K562 (cell line): ENCODE measurements around the gene DCAF8. TPM values are rescaled to one million over a fixed set of nuclear protein-coding genes. Genes with fewer than 3 reads are reported as not detected.

Experiments used
- ATAC-seq: fragments of 200-7000 bp; cut with Tn5 transposase; 3 replicates; pipeline ENCODE4 v1.9.1; 2020; ENCODE audit warnings: moderate library complexity
- BruUV-seq: library from RNA; stranded (reverse); fragments of 400-500 nt; replicated peaks from 2 replicates; lab custom pipeline; 2021; lab: Mats Ljungman, UMichigan
- CTCF ChIA-PET: fragments of 300-600 bp; formaldehyde crosslinking; extraction: SDS; loops from one replicate; lab custom pipeline; 2021; ENCODE audit warnings: low intra/inter-chr PET ratio; lab: Yijun Ruan, JAX
- POLR2A ChIA-PET: fragments of 300-600, 350-650 bp; sonication (Branson Sonifier 250); formaldehyde crosslinking; extraction: SDS; loops from one replicate; lab custom pipeline; 2021; ENCODE audit warnings: antibody characterized with exemption, inconsistent platforms; lab: Yijun Ruan, JAX
- DNase-seq, 4 experiments: peaks; one replicate each; pipeline versions ENCODE4 v3.0.0 to v3.0.0-alpha.2; 2011 to 2018; ENCODE audit warnings: low spot score in 3 of 4, mixed read lengths in 3 of 4; ENCODE audit errors: extremely low read depth in 1 of 4
- FAIRE-seq: peaks from 2 replicates; lab custom pipeline; 2011; peaks lifted over from hg19 to GRCh38; lab: Jason Lieb, UNC
- H2AFZ ChIP-seq: 2 replicates; pipeline ENCODE4 v1.6.0; 2011; ENCODE audit warnings: low read depth, low read length, control low read depth, inconsistent platforms
- H3K27ac ChIP-seq: fragments of 200-600 bp; 3 replicates; pipeline ENCODE4 v1.8.0; 2011; ENCODE audit warnings: low read depth, mild to moderate bottlenecking, control low read depth, inconsistent platforms, low read length, moderate library complexity, mixed read lengths; ENCODE audit errors: extremely low read depth
- H3K27me3 ChIP-seq, 2 experiments: fragments of 300-600 bp in 1 of 2; 2 replicates in 1 of 2; 3 replicates in 1 of 2; pipeline versions ENCODE4 v1.6.0 to v1.8.0; 2011; ENCODE audit warnings: inconsistent platforms in 2 of 2, low read length in 2 of 2, mild to moderate bottlenecking in 1 of 2, mixed read lengths in 1 of 2, moderate library complexity in 1 of 2; ENCODE audit not compliant: control insufficient read depth in 2 of 2, insufficient read depth in 2 of 2
- H3K36me3 ChIP-seq: fragments of 300-600 bp; 3 replicates; pipeline ENCODE4 v1.8.0; 2011; ENCODE audit warnings: mild to moderate bottlenecking, low read length, inconsistent platforms; ENCODE audit not compliant: control insufficient read depth, insufficient read depth
- H3K4me1 ChIP-seq, 2 experiments: fragments of 200-600 bp in 1 of 2; replicated peaks in 1 of 2; 2 replicates in 1 of 2; 3 replicates in 1 of 2; pipeline versions ENCODE4 v1.5.1 to v1.8.0; 2011; ENCODE audit warnings: inconsistent platforms in 2 of 2, low read length in 2 of 2, mild to moderate bottlenecking in 1 of 2, mixed read lengths in 1 of 2, moderate library complexity in 1 of 2; ENCODE audit not compliant: control insufficient read depth in 2 of 2, insufficient read depth in 2 of 2
- H3K4me2 ChIP-seq: 2 replicates; pipeline ENCODE4 v1.6.1; 2011; ENCODE audit warnings: low read length, control low read depth, inconsistent platforms, mixed read lengths; ENCODE audit not compliant: insufficient read depth
- H3K4me3 ChIP-seq: fragments of 200-600 bp; sonication (generic), shearing (Covaris generic); 2 replicates; pipeline ENCODE4 v1.5.1; 2016; ENCODE audit warnings: control low read depth, inconsistent platforms
- H3K79me2 ChIP-seq: fragments of 200-600 bp; 3 replicates; pipeline ENCODE4 v1.8.0; 2011; ENCODE audit warnings: low read length, inconsistent platforms; ENCODE audit not compliant: control insufficient read depth, insufficient read depth
- H3K9ac ChIP-seq, 2 experiments: 2 replicates each; pipeline versions ENCODE4 v1.6.0 to v1.6.1; 2011; ENCODE audit warnings: low read depth in 2 of 2, low read length in 2 of 2, control low read depth in 1 of 2, inconsistent platforms in 1 of 2, mild to moderate bottlenecking in 1 of 2, mixed read lengths in 1 of 2; ENCODE audit not compliant: insufficient read depth in 1 of 2
- H3K9me1 ChIP-seq: one replicate; pipeline ENCODE4 v1.6.0; 2011; ENCODE audit warnings: inconsistent platforms, mild to moderate bottlenecking, low read length, moderate library complexity; ENCODE audit not compliant: control insufficient read depth, insufficient read depth
- H3K9me3 ChIP-seq: replicated peaks from 2 replicates; pipeline ENCODE4 v1.5.1; 2011; ENCODE audit warnings: low read depth, low read length, inconsistent platforms; ENCODE audit not compliant: control insufficient read depth, insufficient read depth
- H4K20me1 ChIP-seq: replicated peaks from 2 replicates; pipeline ENCODE4 v1.6.1; 2011; ENCODE audit warnings: low read length, inconsistent platforms, mixed read lengths; ENCODE audit not compliant: control insufficient read depth, insufficient read depth
- CREB1 ChIP-seq, 2 experiments: sonication (generic) in 1 of 2; formaldehyde crosslinking in 1 of 2; IDR thresholded peaks; 2 replicates each; pipeline versions ENCODE4 v1.6.1 to v1.8.0; 2012 to 2022; ENCODE audit warnings: inconsistent platforms in 1 of 2, mild to moderate bottlenecking in 1 of 2, missing genetic modification reagents in 1 of 2, moderate library complexity in 1 of 2
- E2F8 ChIP-seq: fragments of 450-650 bp; IDR thresholded peaks from 2 replicates; pipeline ENCODE4 v1.7.1; 2018; ENCODE audit warnings: mild to moderate bottlenecking, low read depth; ENCODE audit not compliant: partially characterized antibody
- FOS ChIP-seq: IDR thresholded peaks from 3 replicates; pipeline ENCODE4 v1.6.1; 2011; ENCODE audit not compliant: insufficient read length; ENCODE audit errors: extremely low read depth
- HDAC6 ChIP-seq: IDR thresholded peaks from 2 replicates; pipeline ENCODE4 v1.6.1; 2012; ENCODE audit warnings: low read depth, mild to moderate bottlenecking, control low read depth, inconsistent platforms, low read length, moderate library complexity
- NR3C1 ChIP-seq: sonication (generic); formaldehyde crosslinking; IDR thresholded peaks from 2 replicates; pipeline ENCODE4 v1.8.1; 2022; ENCODE audit warnings: missing genetic modification reagents
- PHTF2 ChIP-seq: fragments of 250-450 bp; sonication (Bioruptor Pico); IDR thresholded peaks from 2 replicates; pipeline ENCODE4 v1.5.0; 2021; ENCODE audit warnings: mild to moderate bottlenecking
- SREBF2 ChIP-seq: sonication (generic); formaldehyde crosslinking; IDR thresholded peaks from 2 replicates; pipeline ENCODE4 v1.4.0; 2020; ENCODE audit warnings: mild to moderate bottlenecking, missing genetic modification reagents
- in situ Hi-C: fragments of 300-500 bp; cut with MboI; formaldehyde crosslinking; loops from 4 replicates; pipeline ENCODE4 v1.15.0; 2018; ENCODE audit warnings: inconsistent platforms, mixed read lengths
- intact Hi-C: fragments of 100-400 bp; cut with micrococcal nuclease; formaldehyde crosslinking; loops from 2 replicates; pipeline ENCODE4 v1.14.2; 2022
- polyA plus RNA-seq, 8 experiments: library from polyadenylated mRNA; depleted of rRNA in 4 of 8; stranded (reverse) in 5 of 8; unstranded in 3 of 8; fragments of >200 nt; fragmentation: Nextera tagmentation in 2 of 8; fragmentation: Illumina TruSeq in 1 of 8; extraction: Ambion mirVana in 2 of 8; extraction: Trizol in 1 of 8; gene quantifications; 2 replicates each; pipeline versions ENCODE4 v1.2.1 to v1.2.3, GENCODE V29; 2011 to 2014; ENCODE audit warnings: inconsistent platforms in 1 of 8, missing spikeins in 1 of 8
- total RNA-seq, 7 experiments: library from RNA; depleted of rRNA in 6 of 7; stranded (reverse); fragments of >200 nt in 6 of 7; fragmentation: Illumina TruSeq in 2 of 7; extraction: Trizol in 2 of 7; gene quantifications; 2 replicates each; pipeline versions ENCODE4 v1.2.1 to v1.2.3, GENCODE V29; 2011 to 2021; ENCODE audit warnings: low replicate concordance in 1 of 7

Gene DCAF8
- total and polyA plus RNA-seq, 9 of the 15 experiments (the other 6 are each of a cell fraction or from before 2014, with no cell fraction given) = 11.6 to 149 (median 81.3) TPM

GRCh38 chr1:160243767-160244166, 18.6 kb downstream of the DCAF8 start:
- in situ Hi-C loops = no loop called here
- ChIA-PET POLR2A (interaction anchor here (0.6 to 1.3 kb wide), 6 partner anchors 9 to 101 kb away, joined by 3 to 4 read pairs (median 3); no protein-coding TSS in a partner anchor), CTCF (no interaction called here)
- Histone ChIP-seq H3K9me3 (no peaks in the 10 kb centered on the region), H3K4me3 (no peak overlapping the region), H3K36me3 (peaks cover 57% of the 10 kb centered on the region), H3K27ac (no peak overlapping the region), H3K79me2 (peaks cover 37% of the 10 kb centered on the region), H3K4me2 (no peak overlapping the region), H3K9me1 (no peaks in the 10 kb centered on the region), H4K20me1 (peaks cover 8% of the 10 kb centered on the region; the same call in 1 of the 2 replicates), H2AFZ (no peak overlapping the region), H3K9ac (no peak overlapping the region), H3K27me3 (no peaks in the 10 kb centered on the region), H3K4me1 (peaks cover 0 to 3% of the 10 kb centered on the region in 2 experiments; a peak in 1 of 5 replicates)
- FAIRE-seq = no peak
- BruUV-seq = no TSS peak
- TF ChIP-seq HDAC6 = no peak
- no peak for TF ChIP-seq SREBF2 (CRISPR knock-in tag)
- no peak for TF ChIP-seq PHTF2 (CRISPR knock-in tag)
- TF ChIP-seq E2F8 = no peak
- no peak for TF ChIP-seq NR3C1 (CRISPR knock-in tag)
- TF ChIP-seq CREB1 (IDR thresholded peaks at IDR 0.05) = no peak
- no peak for TF ChIP-seq CREB1 (CRISPR knock-in tag; IDR thresholded peaks at IDR 0.05)
- no peak for TF ChIP-seq FOS
- ATAC-seq = no peak
- no peak for DNase-seq
- intact Hi-C loops = no loop called here
